GOT3 (cell line): ENCODE results near the gene IL1R2.

ENCODE experiments used
- DNase-seq: peaks from one replicate; lab custom pipeline; 2025; ENCODE audit warnings: mixed read lengths; lab: John Stamatoyannopoulos, UW

The IL1R2 gene

DNA sequence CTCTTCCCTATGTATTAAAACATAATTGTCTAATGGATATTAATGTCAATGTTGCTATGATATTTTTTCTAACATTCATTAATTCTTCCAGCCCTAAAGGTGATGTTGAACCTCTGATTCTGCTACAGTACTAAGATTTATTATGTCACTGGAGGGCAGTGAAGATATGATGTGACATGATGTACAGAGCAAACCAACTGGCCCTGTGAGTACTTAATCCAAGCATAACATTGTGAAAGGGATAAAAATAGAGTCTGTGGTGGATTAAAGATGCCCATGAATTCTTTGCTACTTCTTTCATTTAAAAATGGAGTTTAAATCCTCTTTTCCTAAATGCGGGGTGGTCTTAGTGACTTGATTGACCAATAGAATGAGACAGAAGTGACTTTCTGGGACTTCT, 51.8 kb downstream of the IL1R2 start:
- no peak for DNase-seq

DNA sequence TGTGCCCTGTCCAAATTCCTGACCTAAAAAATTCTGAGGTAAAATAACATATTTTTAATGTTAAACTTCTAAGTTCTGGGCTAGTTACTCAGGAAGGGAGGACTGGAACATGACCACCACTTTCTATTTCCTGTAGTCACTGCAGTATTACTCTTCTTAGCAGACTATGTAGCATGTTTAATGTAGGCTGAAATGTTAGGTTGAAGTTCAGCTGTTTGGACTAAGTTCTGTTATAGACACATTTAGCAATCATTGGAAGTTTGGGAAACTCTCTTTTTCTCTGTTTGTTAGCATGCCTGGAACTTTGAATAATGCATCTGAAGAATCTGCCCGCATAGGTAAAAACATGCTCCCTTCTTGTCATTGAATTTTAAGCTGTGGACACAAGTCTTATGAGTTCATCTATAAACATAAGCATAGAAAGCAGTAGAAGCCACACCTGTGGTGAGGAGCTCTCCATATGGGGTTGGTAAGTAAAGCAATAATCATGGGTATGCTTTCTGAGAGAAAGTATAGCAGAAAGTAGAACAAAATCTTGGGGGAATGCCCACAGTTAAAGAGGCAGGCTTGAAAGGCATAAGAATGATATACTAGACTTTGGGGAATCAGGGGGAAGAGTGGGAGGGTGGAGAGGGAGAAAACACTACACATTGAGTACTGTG, 52.6 kb downstream of the IL1R2 start:
- DNase-seq = no peak

GRCh38 chr2:102044967-102045489, 53.3 kb downstream of the IL1R2 start:
- DNase-seq = no peak

- no peak for DNase-seq
These were observed 53.9 kb downstream of the IL1R2 start for GRCh38 chr2:102045697-102046096.

- DNase-seq = no peak
These were observed 54.6 kb downstream of the IL1R2 start for GRCh38 chr2:102046135-102046986.

- DNase-seq = no peak
These were observed 56.7 kb downstream of the IL1R2 start for GRCh38 chr2:102048465-102048864.

- no peak for DNase-seq
These were observed 58.1 kb downstream of the IL1R2 start for GRCh38 chr2:102049756-102050443.

DNA sequence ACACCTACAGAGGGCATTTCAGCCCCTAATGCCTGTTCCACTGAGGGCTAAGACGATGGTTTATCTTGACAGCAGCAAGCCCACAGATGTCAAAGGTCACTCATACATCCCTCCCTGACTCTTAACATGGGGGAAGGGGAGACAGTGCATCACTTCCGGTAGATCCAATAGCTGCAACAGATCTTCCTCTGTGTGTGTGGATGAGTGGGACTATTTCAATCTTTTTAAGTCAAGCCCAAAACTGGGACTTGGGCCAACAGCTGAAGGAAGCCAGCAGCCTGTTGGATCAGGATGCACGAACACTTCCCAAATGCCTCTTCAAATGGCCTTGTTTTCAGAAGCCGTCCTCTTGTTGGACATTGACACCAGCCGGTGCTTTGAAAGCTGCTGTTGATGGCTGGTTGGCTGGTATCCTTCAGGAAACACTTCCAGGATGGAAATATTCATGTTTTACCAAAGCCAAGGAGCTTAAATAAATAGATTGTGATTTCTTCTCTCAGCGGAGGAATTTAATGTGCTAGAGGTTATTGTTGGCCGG, 59.2 kb downstream of the IL1R2 start:
- no peak for DNase-seq

- DNase-seq = no peak
These were observed 60.0 kb downstream of the IL1R2 start for GRCh38 chr2:102051692-102052277.

GRCh38 chr2:102052365-102052764, 60.6 kb downstream of the IL1R2 start:
- DNase-seq = no peak

DNA sequence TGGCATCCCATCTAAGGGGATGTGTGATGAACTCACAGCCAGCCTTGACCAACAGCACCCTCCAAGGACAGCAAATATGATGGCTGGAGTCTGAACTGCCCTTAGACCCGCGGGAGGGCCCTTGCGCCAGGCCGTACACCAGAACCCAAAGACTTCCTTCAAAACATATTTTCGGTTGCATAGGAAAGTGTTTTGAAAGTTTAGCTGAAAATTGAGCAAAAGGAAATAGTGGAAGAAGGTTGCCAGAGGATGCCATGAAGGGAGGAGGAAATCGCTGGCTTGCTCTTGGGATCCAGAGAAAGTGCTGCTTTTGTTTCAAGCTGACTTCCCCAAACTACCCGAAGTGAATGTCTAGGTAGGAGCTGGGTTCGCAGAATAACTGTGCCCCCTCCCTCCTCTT, 61.3 kb downstream of the IL1R2 start:
- DNase-seq = no peak

- DNase-seq = no peak
These were observed 63.7 kb downstream of the IL1R2 start for GRCh38 chr2:102055346-102055990.

- no peak for DNase-seq
These were observed 64.4 kb downstream of the IL1R2 start for GRCh38 chr2:102056079-102056581.

DNA sequence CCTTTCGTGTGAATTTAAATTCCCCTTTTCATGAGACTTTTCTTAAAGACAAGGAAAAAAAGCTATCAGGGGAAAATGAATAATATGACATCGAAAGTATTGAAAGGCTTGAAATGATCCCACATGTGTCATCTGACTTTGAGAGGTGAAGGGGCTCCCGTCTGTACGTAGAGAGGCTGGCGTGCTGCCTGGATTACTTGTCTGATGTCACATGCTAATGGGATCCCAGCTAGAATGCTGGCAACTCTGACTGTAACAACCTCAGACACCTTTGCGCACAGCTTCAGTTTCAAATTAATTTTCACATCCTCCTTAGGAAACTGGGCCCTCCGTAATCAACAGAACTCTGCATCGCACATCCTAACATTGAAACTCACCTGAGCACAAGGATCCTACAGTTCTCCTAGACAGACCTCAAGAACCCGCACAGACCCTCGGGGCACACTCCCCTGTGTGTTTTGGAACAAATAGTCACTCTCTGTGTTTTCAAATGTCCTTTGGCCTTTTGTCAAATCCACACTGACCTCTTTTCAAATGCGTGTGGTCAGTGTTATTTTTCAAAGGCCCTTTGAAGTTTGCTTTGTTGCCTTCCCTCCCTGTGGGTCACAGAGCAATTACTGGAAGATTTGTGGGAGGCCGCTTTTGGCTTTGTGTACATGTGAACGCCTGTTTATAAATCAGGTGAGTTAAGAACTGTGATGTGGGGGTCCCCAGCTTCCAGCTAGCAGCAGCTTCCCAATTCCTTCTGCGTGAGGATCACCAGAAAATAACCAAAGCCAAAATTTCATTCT, 65.9 kb downstream of the IL1R2 start:
- no peak for DNase-seq

DNA sequence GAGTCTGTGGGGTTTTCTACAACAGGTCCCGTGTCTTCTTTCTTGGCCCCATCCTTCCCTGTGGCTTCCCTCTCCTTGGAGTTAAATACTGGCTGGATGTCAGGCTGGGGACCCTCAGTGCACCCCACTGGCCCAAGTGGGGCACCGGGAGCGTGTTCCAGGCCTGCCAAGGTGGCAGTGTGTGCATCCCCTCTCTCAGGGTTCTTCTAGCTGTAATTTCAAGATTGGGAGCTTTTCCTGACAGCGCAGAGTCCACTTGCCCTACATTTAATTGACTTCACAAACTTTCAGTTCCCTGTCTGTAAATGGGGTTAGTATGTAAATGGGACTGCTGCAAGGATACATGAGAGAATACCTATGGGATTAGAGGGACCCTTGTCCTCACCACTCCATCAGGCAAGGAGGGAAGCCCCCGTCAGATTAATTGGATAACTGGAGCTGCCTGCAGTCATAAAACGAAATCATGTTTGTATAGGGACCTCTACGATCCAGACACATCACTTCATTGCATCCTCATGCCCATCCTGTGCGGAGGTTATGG, 66.6 kb downstream of the IL1R2 start:
- DNase-seq = no peak

GRCh38 chr2:102059151-102059550, 67.4 kb downstream of the IL1R2 start:
- DNase-seq = no peak

DNA sequence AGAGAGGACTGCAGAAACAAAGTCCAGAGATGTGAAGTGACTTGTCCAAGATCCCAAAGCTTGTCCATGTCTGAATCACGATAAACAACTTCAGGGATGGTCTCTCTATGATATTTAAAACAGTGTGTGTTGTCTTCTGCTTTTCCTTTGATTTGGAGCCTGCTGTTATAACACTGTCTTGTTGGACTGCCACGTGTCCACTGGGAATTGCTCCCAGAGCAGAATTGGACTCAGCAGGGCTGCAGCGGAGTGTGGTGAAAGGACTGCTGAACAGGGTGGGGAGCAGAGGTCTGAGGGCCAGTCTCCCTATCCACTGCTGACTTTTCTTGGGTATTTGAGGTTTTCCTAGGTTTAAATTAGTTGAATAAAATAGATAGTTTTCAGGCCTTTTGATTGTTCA, 68.3 kb downstream of the IL1R2 start:
- no peak for DNase-seq

DNA sequence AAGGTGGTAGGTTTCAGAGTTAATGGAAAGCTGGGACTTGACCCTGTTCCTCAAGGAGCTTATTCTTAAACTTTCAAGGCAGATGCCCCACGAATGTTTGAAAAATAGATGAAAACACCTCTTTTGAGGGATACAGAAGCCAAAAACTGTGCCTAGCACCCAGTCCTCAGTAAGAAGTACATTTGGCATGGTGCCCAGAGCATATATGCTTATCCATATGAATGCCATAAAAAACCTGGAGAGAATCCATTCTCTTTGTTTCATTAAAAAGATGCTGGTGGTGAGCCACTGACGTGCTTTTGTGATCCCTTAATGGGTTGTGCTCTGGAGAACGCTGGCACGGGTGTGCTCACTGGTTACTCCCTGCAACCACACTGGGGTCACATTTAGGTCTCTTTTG, 69.0 kb downstream of the IL1R2 start:
- DNase-seq = no peak

GRCh38 chr2:102061286-102061699, 69.5 kb downstream of the IL1R2 start:
- no peak for DNase-seq
